Activated naive CD4-positive, alpha-beta T cell treated with anti-CD3 and anti-CD28 coated beads, Interleukin-2, amount 50 U/mL, for 24 hours (primary cell): Measurements from ENCODE around the gene KLF3.

Experiments used
- H3K27ac Mint-ChIP-seq: one replicate; pipeline ENCODE4 v1.8.0; 2021; ENCODE audit warnings: mild to moderate bottlenecking, mixed read lengths
- H3K27me3 Mint-ChIP-seq: one replicate; pipeline ENCODE4 v1.8.0; 2021; ENCODE audit warnings: mixed read lengths
- H3K36me3 Mint-ChIP-seq: one replicate; pipeline ENCODE4 v1.8.0; 2021; ENCODE audit warnings: mixed read lengths
- H3K4me1 Mint-ChIP-seq: one replicate; pipeline ENCODE4 v1.8.0; 2021; ENCODE audit warnings: mixed read lengths
- H3K4me3 Mint-ChIP-seq: one replicate; pipeline ENCODE4 v1.8.0; 2021; ENCODE audit warnings: mild to moderate bottlenecking, mixed read lengths
- H3K9me3 Mint-ChIP-seq: one replicate; pipeline ENCODE4 v1.8.0; 2021; ENCODE audit warnings: mixed read lengths

KLF3 gene

DNA sequence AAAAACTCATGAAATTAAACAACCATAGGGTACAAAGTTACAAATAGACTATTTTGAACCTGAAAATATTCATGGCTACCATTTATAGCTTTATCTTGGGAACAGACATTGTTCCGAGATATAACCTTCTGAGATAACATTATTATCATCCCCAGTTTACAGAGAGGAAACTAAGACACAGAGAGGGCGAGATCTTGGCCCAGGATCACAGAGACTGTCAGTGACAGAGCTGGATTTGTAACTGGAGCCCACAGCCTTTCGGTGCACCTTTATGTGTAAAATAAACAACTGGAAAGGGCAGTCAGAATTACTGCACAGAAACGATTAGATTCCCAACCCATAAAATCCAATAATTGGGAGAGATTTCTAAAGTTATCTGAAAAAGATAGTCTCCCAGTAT is 28.4 kb downstream of the KLF3 start:
- Mint-ChIP-seq H3K4me3 (no peak overlapping the region), H3K27me3 (no peaks in the 10 kb centered on the region), H3K9me3 (no peaks in the 10 kb centered on the region), H3K4me1 (peaks cover 58% of the 10 kb centered on the region), H3K36me3 (peaks cover 30% of the 10 kb centered on the region), H3K27ac (peak overlapping the region; percentile 41)

GRCh38 chr4:38693569-38693968 is 29.6 kb downstream of the KLF3 start:
- Mint-ChIP-seq H3K27ac (peak overlapping the region; percentile 86), H3K4me3 (no peak overlapping the region), H3K27me3 (no peaks in the 10 kb centered on the region), H3K9me3 (no peaks in the 10 kb centered on the region), H3K36me3 (peaks cover 33% of the 10 kb centered on the region), H3K4me1 (peaks cover 47% of the 10 kb centered on the region)

- peaks cover 43% of the 10 kb centered on the region for H3K4me1 Mint-ChIP-seq
- H3K27me3 Mint-ChIP-seq, result no peaks in the 10 kb centered on the region
- H3K27ac Mint-ChIP-seq, result peak overlapping the region; percentile 86
- H3K36me3 Mint-ChIP-seq, result peaks cover 32% of the 10 kb centered on the region
- no peak overlapping the region for H3K4me3 Mint-ChIP-seq
- H3K9me3 Mint-ChIP-seq, result no peaks in the 10 kb centered on the region
Measured at GRCh38 chr4:38694330-38694729, 30.3 kb downstream of the KLF3 start.

- H3K9me3 Mint-ChIP-seq, result no peaks in the 10 kb centered on the region
- no peaks in the 10 kb centered on the region for H3K27me3 Mint-ChIP-seq
- H3K36me3 Mint-ChIP-seq, result peaks cover 26% of the 10 kb centered on the region
- peak overlapping the region; percentile 90 for H3K27ac Mint-ChIP-seq
- no peak overlapping the region for H3K4me3 Mint-ChIP-seq
- H3K4me1 Mint-ChIP-seq, result peaks cover 37% of the 10 kb centered on the region
Measured at GRCh38 chr4:38695809-38696208, 31.8 kb downstream of the KLF3 start.

- Mint-ChIP-seq H3K9me3 (no peaks in the 10 kb centered on the region), H3K36me3 (peaks cover 26% of the 10 kb centered on the region), H3K27me3 (no peaks in the 10 kb centered on the region)
Measured at GRCh38 chr4:38696697-38697096, 32.7 kb downstream of the KLF3 start.

DNA sequence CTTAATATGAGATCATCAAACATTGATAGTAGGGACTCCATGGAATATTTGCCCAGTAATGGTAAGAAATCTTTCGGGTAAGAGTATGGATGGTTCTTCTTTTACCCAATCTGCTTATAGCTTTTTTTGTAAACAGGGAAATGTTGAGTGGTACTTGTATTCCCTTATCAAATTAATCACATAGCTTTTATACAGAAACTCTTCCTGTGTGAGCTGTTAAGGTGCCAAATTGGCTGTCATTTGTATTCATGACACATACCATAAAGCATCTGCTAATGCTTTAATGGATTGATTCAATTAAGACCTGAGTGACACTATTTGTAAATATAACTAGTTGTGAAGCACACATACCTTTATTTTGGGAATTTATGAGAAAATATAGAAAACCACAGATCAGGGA is 34.2 kb downstream of the KLF3 start:
- no peaks in the 10 kb centered on the region for H3K27me3 Mint-ChIP-seq
- H3K4me1 Mint-ChIP-seq, result peaks cover 35% of the 10 kb centered on the region
- H3K4me3 Mint-ChIP-seq, result no peak overlapping the region
- H3K36me3 Mint-ChIP-seq, result peaks cover 26% of the 10 kb centered on the region
- peak overlapping the region; percentile 46 for H3K27ac Mint-ChIP-seq
- H3K9me3 Mint-ChIP-seq, result no peaks in the 10 kb centered on the region

More at GRCh38 chr4:38696697-38697096, 32.7 kb downstream of the KLF3 start:
- Mint-ChIP-seq H3K4me1 (peaks cover 37% of the 10 kb centered on the region), H3K4me3 (no peak overlapping the region), H3K27ac (peak overlapping the region; percentile 76)

GRCh38 chr4:38699112-38699511 is 35.1 kb downstream of the KLF3 start:
- H3K4me1 Mint-ChIP-seq, result peaks cover 30% of the 10 kb centered on the region
- no peaks in the 10 kb centered on the region for H3K9me3 Mint-ChIP-seq
- H3K36me3 Mint-ChIP-seq, result peaks cover 20% of the 10 kb centered on the region
- peak overlapping the region; percentile 90 for H3K27ac Mint-ChIP-seq
- no peaks in the 10 kb centered on the region for H3K27me3 Mint-ChIP-seq
- no peak overlapping the region for H3K4me3 Mint-ChIP-seq

DNA sequence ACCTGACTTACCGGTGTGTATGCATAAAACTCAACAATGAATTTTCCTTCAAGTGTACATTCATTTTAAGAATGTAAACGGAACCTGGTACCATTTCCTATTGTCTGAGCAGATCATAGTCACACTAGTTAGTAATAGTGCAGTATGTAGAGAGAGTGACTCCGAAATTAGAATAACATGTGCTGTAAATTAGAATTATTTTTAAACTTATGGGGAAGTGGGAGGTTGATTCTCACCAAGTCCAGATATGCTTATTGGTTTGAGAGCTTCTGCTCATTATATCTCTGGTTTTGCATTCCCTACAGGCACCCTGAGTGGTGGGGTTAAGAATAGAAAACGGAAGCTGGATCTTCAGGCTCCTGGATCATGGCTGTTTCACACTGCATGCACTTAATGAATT is 39.6 kb downstream of the KLF3 start:
- no peaks in the 10 kb centered on the region for H3K27me3 Mint-ChIP-seq
- no peak overlapping the region for H3K27ac Mint-ChIP-seq
- peaks cover 3% of the 10 kb centered on the region for H3K36me3 Mint-ChIP-seq
- H3K4me3 Mint-ChIP-seq, result no peak overlapping the region
- H3K4me1 Mint-ChIP-seq, result peaks cover 19% of the 10 kb centered on the region
- H3K9me3 Mint-ChIP-seq, result no peaks in the 10 kb centered on the region

DNA sequence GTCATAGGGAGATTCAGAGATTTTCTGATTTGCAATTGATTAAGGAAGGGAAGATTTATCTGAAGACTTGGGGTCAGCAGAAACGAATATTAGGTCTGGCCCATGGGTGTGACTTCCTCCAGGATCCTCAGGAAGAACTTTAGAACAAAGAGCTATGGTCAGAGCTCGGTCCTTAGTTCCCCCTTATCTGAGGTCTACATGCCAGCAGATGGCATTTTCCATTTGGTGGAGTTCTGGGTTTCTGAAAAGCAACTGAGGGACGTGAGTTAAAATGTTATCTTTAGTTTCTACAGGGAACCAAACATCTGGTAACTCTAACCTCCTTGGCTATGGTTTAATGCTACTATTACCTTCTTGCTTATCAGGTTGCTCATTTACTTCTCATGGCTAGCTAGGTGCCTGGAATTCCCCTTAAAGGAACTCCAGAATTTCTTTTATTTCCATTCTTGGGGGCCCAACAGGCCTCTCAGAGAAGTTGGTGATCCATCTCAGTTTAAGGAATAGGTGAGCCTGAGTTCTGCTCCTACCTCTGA is 40.7 kb downstream of the KLF3 start:
- H3K36me3 Mint-ChIP-seq, result no peaks in the 10 kb centered on the region
- H3K4me3 Mint-ChIP-seq, result no peak overlapping the region
- H3K27ac Mint-ChIP-seq, result no peak overlapping the region
- H3K4me1 Mint-ChIP-seq, result peaks cover 18% of the 10 kb centered on the region
- H3K9me3 Mint-ChIP-seq, result no peaks in the 10 kb centered on the region
- H3K27me3 Mint-ChIP-seq, result no peaks in the 10 kb centered on the region

DNA sequence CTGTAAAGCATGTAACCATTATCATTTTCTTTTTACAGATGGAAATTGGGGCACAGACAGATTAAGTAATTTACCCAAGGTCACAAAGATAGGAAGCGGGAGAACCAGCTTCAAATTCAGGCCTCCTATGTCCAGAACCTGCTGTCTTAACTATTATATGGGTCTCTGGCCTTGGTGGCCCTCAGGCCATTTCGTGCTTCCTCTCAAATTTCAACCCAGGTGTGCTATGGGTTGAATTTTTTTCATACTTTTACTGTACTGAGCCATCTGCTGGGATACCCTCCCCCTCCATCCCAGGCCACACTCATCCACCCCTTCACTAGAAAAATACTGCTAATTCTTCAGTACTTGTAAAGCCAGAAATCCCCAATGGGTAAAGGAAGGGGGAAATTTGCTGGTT is 42.3 kb downstream of the KLF3 start:
- Mint-ChIP-seq H3K27ac (no peak overlapping the region), H3K27me3 (no peaks in the 10 kb centered on the region), H3K9me3 (no peaks in the 10 kb centered on the region), H3K4me1 (peaks cover 18% of the 10 kb centered on the region), H3K36me3 (no peaks in the 10 kb centered on the region), H3K4me3 (no peak overlapping the region)

GRCh38 chr4:38710053-38710452 is 46.1 kb downstream of the KLF3 start:
- Mint-ChIP-seq H3K4me1 (peaks cover 13% of the 10 kb centered on the region), H3K4me3 (no peak overlapping the region), H3K9me3 (peaks cover 21% of the 10 kb centered on the region), H3K27ac (no peak overlapping the region), H3K27me3 (no peaks in the 10 kb centered on the region), H3K36me3 (peaks cover 10% of the 10 kb centered on the region)

- Mint-ChIP-seq H3K27me3 (no peaks in the 10 kb centered on the region), H3K9me3 (peaks cover 21% of the 10 kb centered on the region), H3K36me3 (peaks cover 10% of the 10 kb centered on the region), H3K4me1 (peaks cover 13% of the 10 kb centered on the region), H3K4me3 (no peak overlapping the region), H3K27ac (no peak overlapping the region)
Measured at GRCh38 chr4:38711066-38711465, 47.1 kb downstream of the KLF3 start.

GRCh38 chr4:38715050-38715449 is 51.1 kb downstream of the KLF3 start:
- Mint-ChIP-seq H3K4me3 (no peak overlapping the region), H3K36me3 (peaks cover 10% of the 10 kb centered on the region), H3K9me3 (peaks cover 21% of the 10 kb centered on the region), H3K27me3 (no peaks in the 10 kb centered on the region), H3K27ac (no peak overlapping the region), H3K4me1 (no peaks in the 10 kb centered on the region)

GRCh38 chr4:38716256-38716655 is 52.3 kb downstream of the KLF3 start:
- no peak overlapping the region for H3K4me3 Mint-ChIP-seq
- peaks cover 10% of the 10 kb centered on the region for H3K36me3 Mint-ChIP-seq
- H3K9me3 Mint-ChIP-seq, result peaks cover 21% of the 10 kb centered on the region
- H3K27ac Mint-ChIP-seq, result no peak overlapping the region
- no peaks in the 10 kb centered on the region for H3K27me3 Mint-ChIP-seq
- no peaks in the 10 kb centered on the region for H3K4me1 Mint-ChIP-seq

DNA sequence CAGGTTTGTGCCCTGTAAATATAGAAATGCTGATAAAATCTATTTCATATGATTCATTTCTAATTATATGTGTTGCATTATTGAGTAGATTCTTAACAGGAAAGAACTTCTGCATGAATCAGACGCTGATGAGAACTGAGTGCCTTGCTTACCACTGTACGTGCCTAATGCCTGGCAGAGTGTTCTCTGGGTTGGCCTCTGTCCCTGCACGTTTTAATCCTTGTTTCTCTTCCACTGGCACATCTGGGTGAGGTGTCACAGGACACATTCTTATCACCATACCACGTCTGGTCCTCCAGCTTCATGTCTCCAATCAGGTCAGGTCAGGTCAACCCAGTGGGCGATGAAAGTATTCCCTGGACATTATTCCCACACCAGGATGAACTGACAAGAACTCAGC is 53.6 kb downstream of the KLF3 start:
- Mint-ChIP-seq H3K4me3 (no peak overlapping the region), H3K4me1 (no peaks in the 10 kb centered on the region), H3K27me3 (no peaks in the 10 kb centered on the region), H3K36me3 (peaks cover 5% of the 10 kb centered on the region), H3K27ac (no peak overlapping the region), H3K9me3 (peaks cover 14% of the 10 kb centered on the region)

GRCh38 chr4:38723114-38723513 is 59.1 kb downstream of the KLF3 start:
- no peak overlapping the region for H3K27ac Mint-ChIP-seq
- H3K27me3 Mint-ChIP-seq, result no peaks in the 10 kb centered on the region
- H3K9me3 Mint-ChIP-seq, result no peaks in the 10 kb centered on the region
- H3K36me3 Mint-ChIP-seq, result no peaks in the 10 kb centered on the region
- no peak overlapping the region for H3K4me3 Mint-ChIP-seq
- no peaks in the 10 kb centered on the region for H3K4me1 Mint-ChIP-seq

GRCh38 chr4:38723726-38724474 is 59.9 kb downstream of the KLF3 start:
- Mint-ChIP-seq H3K27me3 (no peaks in the 10 kb centered on the region), H3K36me3 (no peaks in the 10 kb centered on the region), H3K4me3 (no peak overlapping the region), H3K27ac (no peak overlapping the region), H3K9me3 (no peaks in the 10 kb centered on the region), H3K4me1 (peaks cover 3% of the 10 kb centered on the region)
